AG09319 (cell line): Measurements from ENCODE around the gene TMED4.

ENCODE experiments used
- DNase-seq: peaks from one replicate; pipeline ENCODE4 v3.0.0-alpha.2; 2010; ENCODE audit warnings: low read depth; ENCODE audit errors: extremely low read depth
- TF ChIP-seq, protein P1 (sequence below): IDR thresholded peaks from 2 replicates; pipeline ENCODE4 v1.5.1; 2011; ENCODE audit warnings: low read depth, mild to moderate bottlenecking, inconsistent platforms, low read length, moderate library complexity

Gene TMED4

DNA sequence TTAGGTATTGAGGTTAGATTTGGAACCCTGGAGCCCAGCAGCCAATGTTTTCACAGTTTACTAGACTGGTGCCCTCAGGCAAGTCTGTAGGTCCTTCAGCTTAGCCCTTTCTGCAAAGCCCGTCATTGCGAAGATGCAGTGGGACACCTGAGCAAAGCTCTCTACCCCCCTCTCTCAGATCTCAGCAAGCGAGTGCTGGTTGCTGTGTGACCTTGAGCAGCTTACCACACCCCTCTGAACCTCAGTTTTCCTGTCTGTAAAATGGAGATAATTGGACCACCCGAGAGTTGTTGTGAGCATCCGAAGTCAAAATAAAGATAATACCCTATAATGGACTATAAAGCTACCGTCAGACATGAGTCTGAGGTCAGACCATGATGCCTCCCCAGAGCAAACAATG, 44.6 kb downstream of the TMED4 start:
- TF ChIP-seq, protein P1, sequence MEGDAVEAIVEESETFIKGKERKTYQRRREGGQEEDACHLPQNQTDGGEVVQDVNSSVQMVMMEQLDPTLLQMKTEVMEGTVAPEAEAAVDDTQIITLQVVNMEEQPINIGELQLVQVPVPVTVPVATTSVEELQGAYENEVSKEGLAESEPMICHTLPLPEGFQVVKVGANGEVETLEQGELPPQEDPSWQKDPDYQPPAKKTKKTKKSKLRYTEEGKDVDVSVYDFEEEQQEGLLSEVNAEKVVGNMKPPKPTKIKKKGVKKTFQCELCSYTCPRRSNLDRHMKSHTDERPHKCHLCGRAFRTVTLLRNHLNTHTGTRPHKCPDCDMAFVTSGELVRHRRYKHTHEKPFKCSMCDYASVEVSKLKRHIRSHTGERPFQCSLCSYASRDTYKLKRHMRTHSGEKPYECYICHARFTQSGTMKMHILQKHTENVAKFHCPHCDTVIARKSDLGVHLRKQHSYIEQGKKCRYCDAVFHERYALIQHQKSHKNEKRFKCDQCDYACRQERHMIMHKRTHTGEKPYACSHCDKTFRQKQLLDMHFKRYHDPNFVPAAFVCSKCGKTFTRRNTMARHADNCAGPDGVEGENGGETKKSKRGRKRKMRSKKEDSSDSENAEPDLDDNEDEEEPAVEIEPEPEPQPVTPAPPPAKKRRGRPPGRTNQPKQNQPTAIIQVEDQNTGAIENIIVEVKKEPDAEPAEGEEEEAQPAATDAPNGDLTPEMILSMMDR = no peak
- DNase-seq = no peak

DNA sequence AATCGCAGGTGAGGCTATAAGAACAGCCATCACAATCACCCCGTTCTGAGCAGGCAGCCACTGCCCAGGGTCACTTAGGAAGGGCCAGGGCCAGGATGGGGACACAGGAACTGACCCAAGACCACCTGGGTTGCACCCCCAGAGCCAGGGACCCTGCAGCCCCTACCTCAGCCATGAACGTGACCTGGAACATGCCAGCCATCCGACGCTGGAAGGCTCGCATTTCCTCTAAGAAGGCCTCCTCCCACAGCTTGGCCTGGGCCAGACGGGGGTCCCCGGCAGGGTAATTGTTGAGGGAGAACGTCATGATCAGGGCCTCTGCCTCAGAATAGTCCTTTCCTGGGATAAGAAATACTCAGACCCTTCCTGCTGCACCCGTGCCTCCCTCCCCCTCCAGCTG, 45.9 kb downstream of the TMED4 start:
- DNase-seq = no peak
- TF ChIP-seq, protein P1 = no peak

DNA sequence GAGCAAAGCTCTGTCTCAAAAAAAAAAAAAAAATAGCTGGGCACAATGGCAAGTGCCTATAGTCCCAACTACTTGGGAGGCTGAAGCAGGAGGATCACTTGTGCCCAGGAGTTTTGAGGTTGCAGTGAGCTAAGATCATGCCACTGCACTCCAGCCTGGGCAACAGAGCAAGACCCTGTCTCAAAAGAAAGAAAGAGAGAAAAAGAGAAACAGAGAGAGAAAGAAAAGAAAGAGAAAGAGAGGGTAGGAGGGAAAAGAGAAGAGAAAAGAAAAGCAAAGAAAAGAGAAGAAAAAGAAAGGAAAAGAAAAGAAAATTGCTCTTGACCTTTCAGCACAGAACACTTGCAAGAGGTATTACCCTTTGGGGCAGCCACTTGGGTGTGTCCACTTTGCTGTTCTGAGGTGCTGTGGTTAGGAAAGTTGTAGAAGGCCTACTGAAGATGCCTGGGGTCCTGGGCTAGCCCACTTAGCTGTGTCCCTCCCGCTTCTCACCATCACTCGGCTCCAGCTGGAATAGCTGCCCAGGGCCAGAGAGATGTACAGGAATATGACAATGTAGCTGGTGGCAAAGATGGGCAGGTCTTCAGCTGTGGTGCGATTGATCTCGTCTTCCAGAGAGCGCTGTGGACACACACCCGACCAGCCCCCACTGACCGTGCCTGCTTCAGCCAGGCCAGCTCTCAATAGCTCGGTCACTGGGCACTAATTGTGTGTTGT, 46.5 kb downstream of the TMED4 start:
- DNase-seq = no peak
- TF ChIP-seq, protein P1 = no peak

DNA sequence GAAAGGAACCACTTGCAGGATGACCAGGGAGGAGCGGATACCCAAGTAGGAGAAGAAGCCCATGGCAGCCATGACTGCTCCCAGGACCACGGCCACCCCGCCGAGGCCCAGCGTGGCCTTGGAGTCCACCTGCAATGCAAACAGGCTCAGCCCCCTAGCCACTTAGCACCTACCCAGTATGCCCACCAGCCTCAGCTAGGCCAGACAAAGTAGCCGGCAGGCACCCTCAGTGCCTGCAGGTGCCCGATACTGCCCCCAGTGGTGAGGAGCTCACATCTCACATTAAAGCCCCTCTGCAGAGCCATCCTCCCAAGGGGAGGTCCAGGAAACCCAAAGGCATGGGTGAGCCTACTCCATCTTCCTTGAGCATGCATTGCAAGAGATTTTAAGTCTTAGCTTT, 47.5 kb downstream of the TMED4 start:
- TF ChIP-seq, protein P1 = peak; percentile 41
- no peak for DNase-seq

DNA sequence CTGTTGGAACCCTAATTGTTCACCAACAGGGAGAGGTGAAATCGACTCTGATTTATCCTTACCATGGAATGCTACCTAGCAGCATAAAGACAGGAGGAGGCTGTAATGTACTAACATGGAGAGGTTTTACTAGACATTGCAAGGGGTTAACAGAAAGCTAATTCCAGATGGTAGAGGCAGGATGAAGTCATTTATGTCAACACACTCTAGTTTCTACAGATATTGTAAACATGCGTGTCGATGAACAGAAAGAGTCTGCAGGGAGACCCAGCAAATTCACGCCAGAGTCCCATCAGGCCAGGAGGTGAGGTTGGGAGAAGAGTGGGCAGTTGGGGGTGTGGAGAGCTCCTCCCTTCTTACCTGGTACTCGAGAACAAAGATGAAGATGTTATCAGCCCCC, 47.9 kb downstream of the TMED4 start:
- DNase-seq = no peak
- TF ChIP-seq, protein P1 = no peak

DNA sequence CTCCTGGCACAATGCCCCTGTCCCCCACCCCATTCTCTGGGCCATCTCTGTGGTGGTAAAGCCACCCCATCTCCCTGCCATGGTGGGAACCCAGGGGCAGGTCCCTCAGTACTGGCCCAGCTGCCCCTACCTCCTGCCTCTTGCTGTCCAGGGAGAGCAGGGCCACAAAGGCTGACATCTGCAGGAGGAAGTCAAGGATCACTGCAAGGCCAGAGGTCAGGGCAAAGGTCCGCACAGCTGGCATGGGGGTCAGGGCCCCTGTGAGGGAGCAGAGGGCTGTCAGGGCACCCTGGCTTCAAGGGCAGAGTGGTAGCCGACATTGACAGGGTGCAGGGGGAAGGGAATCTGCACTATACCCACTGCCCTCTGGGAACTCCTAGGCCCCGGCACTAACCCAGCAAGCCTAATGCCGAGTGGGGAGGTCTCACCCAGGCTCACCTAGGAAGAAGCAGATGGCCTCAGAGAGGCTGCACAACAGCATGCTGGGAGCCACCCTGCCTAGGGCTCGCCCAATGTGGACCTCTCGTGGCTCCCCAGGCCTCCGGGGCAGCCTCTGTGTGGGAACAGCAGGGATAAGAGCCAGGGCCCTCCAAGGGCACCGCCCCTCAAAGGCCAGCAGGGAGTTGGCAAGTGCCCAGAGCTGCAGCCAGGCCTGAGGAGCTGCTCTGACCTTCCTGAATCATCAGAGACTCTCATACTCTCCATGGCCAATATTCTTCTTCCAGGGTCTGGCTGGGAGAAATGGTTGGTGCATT, 48.6 kb downstream of the TMED4 start:
- no peak for DNase-seq
- TF ChIP-seq, protein P1 = no peak
